Eye (tissue), 1 donor: ENCODE measurements around the gene SIDT1.

ENCODE experiments used
- DNase-seq: peaks from one replicate; pipeline ENCODE4 v3.0.0-alpha.2; 2015

Gene SIDT1

GRCh38 chr3:113546414-113546893 lies 14.1 kb downstream of the SIDT1 start:
- DNase-seq: no peak

- DNase-seq: no peak
Measured at GRCh38 chr3:113548501-113548900, 16.1 kb downstream of the SIDT1 start.

- DNase-seq: no peak
Measured at GRCh38 chr3:113551820-113552219, 19.5 kb downstream of the SIDT1 start.

DNA sequence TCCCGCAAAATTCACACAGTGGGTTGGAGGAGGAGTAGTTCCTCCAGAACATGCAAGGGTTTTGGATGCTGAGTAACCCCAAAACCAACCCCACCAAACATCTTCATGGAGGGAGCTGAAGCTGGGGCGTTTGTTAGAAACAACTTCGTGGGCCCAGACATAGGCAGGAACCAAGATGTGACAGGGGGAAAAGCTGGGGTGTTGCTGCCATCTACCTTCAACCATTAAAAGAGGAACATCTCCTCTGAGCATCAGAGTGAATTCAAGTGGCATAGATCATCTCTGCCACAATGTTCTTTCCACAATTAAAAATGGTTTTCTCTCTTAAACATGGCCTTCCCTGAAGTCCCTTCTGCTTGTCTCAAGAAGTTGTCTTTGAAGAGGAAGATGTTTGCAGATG lies 20.5 kb downstream of the SIDT1 start:
- DNase-seq: no peak

GRCh38 chr3:113555138-113555537 lies 22.8 kb downstream of the SIDT1 start:
- no peak for DNase-seq

GRCh38 chr3:113556316-113556945 lies 24.1 kb downstream of the SIDT1 start:
- no peak for DNase-seq

DNA sequence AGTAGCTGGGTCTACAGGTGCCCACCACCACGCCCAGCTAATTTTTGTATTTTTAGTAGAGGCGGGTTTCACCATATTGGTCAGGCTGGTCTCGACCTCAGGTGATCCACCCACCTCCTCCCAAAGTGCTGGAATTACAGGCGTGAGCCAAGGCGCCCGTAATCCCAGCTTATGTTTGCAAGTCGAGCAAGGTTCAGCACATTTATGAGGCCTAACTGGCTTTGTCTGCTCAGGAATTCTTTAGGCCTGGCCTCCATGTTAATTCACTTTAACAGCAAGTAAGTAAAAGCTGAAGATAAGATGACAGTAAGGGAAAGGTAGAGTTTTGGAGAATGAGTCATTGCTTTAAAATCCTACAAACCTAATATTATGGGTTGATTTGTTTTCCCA lies 24.6 kb downstream of the SIDT1 start:
- DNase-seq: no peak

DNA sequence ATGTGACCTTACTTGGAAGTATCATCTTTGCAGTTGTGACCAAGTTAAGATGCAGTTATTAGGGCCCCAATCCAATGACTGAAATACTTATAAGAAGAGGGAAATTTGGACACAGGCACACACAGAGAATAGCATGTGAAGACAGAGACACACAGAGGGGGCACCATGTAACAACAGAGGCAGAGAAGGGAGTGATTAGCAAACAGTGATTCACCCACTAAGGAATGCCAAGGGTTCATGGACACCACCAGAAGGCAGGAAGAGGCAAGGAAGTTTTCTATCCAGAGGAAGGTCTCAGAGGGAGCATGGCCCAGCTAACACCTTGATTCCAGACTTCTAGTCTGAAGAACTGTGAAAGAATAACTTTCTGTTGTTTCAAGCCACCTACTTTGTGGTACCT lies 25.0 kb downstream of the SIDT1 start:
- no peak for DNase-seq

- no peak for DNase-seq
Measured at GRCh38 chr3:113559009-113559408, 26.7 kb downstream of the SIDT1 start.

- DNase-seq: no peak
Measured at GRCh38 chr3:113560271-113560670, 27.9 kb downstream of the SIDT1 start.

GRCh38 chr3:113560831-113561623 lies 28.7 kb downstream of the SIDT1 start:
- DNase-seq: peak; percentile 39

DNA sequence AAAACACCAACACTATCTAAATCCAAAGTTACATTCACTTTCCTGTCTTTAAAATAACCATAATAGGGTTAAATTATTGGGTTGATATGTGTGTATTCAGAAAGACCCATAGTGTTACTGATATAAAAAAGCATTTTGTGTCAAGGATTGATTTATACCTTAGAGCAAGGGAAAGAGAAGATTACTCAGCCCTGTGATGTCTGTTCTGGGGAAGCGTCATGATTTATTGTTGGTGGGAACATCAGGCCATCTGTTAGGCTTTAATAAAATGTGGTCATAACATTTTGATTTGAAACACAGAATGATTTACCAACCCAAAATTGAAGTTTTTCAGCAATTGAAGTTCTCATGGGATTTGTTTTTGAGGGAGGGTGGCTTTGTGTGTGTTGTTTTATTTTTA lies 33.2 kb downstream of the SIDT1 start:
- DNase-seq: no peak

DNA sequence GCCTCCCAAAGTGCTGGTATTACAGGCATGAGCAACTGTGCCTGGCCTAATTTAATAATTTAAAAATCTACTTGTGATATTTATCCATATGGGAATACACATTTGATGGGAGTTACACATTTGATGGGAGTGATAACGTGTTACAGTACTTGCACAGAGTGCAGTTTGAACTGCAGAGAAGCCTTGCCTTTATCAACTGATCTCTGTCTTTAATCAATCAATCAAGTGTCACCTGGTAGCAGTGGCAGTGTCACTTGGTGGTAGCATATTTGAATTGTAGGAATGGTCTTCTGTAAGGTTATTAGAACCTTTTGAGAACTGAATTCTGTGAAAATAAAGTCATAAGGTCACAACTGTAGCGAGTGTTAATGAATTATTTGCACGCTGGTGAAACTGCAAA lies 37.8 kb downstream of the SIDT1 start:
- no peak for DNase-seq

DNA sequence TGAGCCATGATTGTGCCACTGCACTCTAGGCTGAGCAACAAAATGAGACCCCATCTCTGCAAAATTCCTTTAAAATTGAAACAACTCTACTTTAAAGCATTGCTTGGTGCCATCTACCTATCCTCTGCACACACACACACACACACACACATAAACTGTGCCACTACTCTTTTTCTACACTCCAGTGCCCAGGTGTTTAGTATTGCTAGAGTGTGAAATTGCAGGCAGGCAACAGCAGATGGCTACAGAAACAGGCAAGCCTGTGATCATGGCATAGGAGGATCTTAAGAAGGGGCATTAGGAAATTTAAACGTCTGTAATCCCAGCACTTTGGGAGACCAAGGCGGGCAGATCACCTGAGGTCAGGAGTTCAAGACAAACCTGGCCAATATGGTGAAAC lies 39.0 kb downstream of the SIDT1 start:
- DNase-seq: no peak

DNA sequence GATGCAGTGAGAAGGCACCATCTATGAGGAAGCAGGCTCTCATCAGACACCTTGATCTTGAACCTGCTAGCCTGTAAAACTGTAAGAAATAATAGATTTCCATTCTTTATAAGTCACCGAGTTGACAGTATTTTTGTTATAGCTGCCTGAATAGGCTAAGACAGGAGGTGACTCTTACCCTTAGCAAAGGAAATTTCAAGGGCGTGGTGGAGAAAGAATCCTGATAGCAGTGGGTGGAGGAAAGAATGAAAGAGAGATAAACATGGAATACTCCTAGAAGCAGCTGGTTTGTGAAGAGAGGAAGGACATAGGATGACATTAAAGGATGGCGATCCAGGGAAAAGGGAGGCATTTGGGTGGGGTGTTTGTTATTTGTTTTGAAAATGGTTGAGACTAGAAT lies 41.4 kb downstream of the SIDT1 start:
- DNase-seq: no peak

GRCh38 chr3:113574213-113574612 lies 41.9 kb downstream of the SIDT1 start:
- peak; percentile 13 for DNase-seq

DNA sequence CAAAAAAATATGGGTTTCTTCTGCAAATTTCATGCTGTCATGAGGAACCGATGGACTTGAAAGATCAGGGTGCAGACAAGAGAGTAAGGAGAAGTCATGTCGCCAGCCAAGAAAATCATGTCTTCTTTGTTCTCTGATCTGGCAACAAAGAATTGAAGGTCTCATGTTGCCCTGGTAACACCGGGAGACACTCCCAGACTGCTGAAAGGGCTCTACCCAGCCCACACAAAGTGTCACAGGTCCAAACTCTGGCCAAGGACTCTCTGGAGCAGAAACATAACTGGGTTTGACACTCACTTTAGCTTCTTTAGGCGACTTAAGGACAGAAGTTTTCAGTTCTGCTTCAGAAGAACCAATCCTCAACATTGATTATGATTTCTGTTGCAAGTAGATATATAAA lies 42.9 kb downstream of the SIDT1 start:
- DNase-seq: peak; percentile 75

GRCh38 chr3:113585228-113585627 lies 52.9 kb downstream of the SIDT1 start:
- no peak for DNase-seq

GRCh38 chr3:113585720-113586119 lies 53.4 kb downstream of the SIDT1 start:
- DNase-seq: no peak

DNA sequence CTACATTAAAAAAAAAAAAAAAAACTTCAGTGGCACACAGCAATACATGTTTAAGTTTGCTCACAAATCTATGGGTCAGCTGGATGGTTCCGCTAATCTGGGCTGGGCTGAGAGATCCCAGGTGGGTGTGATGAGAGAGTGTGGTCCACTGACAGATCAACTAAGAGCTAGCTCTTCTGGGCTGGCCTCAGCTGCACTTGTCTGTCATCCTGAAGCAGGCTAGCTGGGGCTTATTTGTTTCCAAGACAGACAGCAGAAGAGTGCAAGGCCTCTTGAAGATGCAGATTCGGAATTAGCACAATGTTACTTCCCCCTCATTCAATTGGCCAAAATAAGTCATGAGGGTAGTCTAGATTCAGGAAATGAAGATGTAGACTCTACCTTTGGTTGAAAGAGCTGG lies 56.5 kb downstream of the SIDT1 start:
- DNase-seq: no peak

DNA sequence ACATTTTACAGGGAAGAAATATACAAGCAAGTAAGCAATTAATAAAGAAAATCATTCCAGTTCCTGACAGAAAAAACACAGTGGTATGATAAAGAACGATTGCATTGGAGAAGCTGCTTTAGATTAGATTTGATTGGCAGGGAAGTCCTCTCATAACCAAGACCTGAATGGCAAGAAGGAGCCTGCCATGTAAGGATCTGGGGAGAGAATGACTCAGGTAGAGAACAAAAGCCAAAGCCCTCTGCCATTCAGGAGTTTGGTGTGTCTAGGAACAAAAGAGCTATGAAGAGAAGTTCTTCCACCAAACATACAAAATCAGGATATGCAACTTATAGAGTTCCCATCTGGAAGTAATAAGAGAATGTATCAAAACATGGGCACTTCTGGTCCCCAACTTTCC lies 57.6 kb downstream of the SIDT1 start:
- no peak for DNase-seq

- no peak for DNase-seq
Measured at GRCh38 chr3:113590983-113591382, 58.6 kb downstream of the SIDT1 start.

DNA sequence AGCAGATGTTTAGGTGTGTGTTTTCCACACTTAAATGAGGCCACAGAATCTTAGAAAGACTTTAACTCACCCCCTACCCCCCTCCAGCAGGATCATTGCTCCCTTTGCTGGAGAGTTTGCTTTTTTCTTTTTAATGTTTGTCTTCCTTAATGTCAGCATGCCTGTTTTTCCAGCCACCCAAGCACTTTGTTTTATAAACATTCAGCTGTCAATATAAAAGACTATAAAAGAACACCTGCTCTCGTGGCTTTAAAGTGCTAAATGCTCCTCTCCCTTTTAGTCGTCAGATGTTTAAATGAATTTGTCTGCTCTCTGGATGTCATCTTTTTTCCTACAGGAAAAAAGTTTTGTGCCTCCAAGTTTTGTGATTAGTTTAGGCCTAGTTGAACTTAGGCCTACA lies 61.7 kb downstream of the SIDT1 start:
- DNase-seq: no peak

- no peak for DNase-seq
Measured at GRCh38 chr3:113597596-113598354, 65.4 kb downstream of the SIDT1 start.
